HCT116 (cell line): ENCODE measurements around the gene AGPAT2.

Experiments used
- CBX3 ChIP-seq: IDR thresholded peaks from 2 replicates; pipeline ENCODE4 v1.6.1; 2012; ENCODE audit warnings: low read depth
- EGR1 ChIP-seq: IDR thresholded peaks from 2 replicates; pipeline ENCODE4 v1.6.1; 2012; ENCODE audit warnings: low read depth
- EZH2 ChIP-seq: fragments of 200-600 bp; sonication (generic); IDR thresholded peaks from 2 replicates; pipeline ENCODE4 v1.6.1; 2017; ENCODE audit warnings: antibody characterized with exemption, mixed run types
- JUND ChIP-seq: IDR thresholded peaks from 2 replicates; pipeline ENCODE4 v1.6.1; 2012
- POLR2A ChIP-seq: IDR thresholded peaks from 2 replicates; pipeline ENCODE4 v1.7.0; 2011; ENCODE audit warnings: borderline replicate concordance; ENCODE audit not compliant: insufficient read depth, insufficient read length; ENCODE audit errors: extremely low read depth
- POLR2AphosphoS5 ChIP-seq: IDR thresholded peaks from 2 replicates; pipeline ENCODE4 v1.6.1; 2011; ENCODE audit warnings: mild to moderate bottlenecking, low read depth, low read length, moderate library complexity
- RAD21 ChIP-seq: IDR thresholded peaks from 2 replicates; pipeline ENCODE4 v1.6.1; 2012; ENCODE audit warnings: low read depth, mild to moderate bottlenecking
- ZFX ChIP-seq: fragments of 450-650 bp; IDR thresholded peaks from 2 replicates; pipeline ENCODE4 v1.6.1; 2017
- TF ChIP-seq, protein P1 (sequence below), 3 experiments: fragments of 200-600 bp in 1 of 3; sonication (generic) in 1 of 3; IDR thresholded peaks in 2 of 3; conservative IDR thresholded peaks in 1 of 3; 2 replicates each; pipeline ENCODE4 v1.5.1; 2012 to 2017; ENCODE audit warnings: low read depth in 2 of 3, low read length in 2 of 3, antibody characterized with exemption in 1 of 3, borderline replicate concordance in 1 of 3, control low read depth in 1 of 3, mild to moderate bottlenecking in 1 of 3, mixed read lengths in 1 of 3, mixed run types in 1 of 3, moderate library complexity in 1 of 3; ENCODE audit not compliant: insufficient read depth in 1 of 3
- TF ChIP-seq, protein P2 (sequence below): IDR thresholded peaks from 2 replicates; pipeline ENCODE4 v1.6.1; 2012; ENCODE audit warnings: low read depth
- TF ChIP-seq, protein P3 (sequence below): IDR thresholded peaks from 2 replicates; pipeline ENCODE4 v1.6.1; 2011; ENCODE audit warnings: mild to moderate bottlenecking, low read length, moderate library complexity; ENCODE audit not compliant: insufficient replicate concordance; ENCODE audit errors: extremely low read depth

DNA sequence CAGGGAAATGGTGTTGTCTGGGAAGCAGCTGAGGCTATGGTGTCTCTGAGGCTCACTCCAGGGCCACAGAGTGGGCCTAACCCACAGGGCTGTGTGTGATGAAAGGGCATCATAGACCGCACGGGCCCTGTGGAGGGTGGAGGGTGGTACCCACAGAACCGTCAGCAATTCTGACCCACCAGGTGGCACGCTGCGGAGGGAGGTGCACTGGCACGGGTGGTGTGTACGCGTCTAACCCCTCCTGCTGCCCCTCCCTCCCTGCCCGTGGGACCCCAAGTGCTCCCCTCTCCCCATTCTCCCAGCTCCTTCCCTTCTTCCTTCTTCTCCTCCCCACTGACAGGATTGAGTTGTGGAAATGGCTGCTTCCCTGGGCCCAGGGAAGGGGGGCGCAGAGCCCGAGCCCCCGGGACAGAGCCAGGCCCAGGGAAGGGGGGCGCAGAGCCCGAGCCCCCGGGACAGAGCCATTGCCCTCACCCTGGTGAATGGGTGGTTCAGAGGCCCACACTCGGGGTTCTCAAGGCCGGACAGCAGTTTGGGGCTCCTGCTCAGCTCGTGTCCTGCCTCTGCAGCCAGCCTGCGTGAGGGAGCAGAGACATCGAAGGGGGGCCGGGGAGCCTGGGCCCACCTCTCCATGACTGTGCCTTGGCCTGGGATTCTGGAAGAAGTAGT lies 48.7 kb upstream of the AGPAT2 start:
- TF ChIP-seq POLR2A (no peak), EZH2 (no peak), RAD21 (no peak), ZFX (no peak), JUND (no peak), POLR2AphosphoS5 (no peak), EGR1 (no peak), CBX3 (no peak)
- TF ChIP-seq, protein P1, sequence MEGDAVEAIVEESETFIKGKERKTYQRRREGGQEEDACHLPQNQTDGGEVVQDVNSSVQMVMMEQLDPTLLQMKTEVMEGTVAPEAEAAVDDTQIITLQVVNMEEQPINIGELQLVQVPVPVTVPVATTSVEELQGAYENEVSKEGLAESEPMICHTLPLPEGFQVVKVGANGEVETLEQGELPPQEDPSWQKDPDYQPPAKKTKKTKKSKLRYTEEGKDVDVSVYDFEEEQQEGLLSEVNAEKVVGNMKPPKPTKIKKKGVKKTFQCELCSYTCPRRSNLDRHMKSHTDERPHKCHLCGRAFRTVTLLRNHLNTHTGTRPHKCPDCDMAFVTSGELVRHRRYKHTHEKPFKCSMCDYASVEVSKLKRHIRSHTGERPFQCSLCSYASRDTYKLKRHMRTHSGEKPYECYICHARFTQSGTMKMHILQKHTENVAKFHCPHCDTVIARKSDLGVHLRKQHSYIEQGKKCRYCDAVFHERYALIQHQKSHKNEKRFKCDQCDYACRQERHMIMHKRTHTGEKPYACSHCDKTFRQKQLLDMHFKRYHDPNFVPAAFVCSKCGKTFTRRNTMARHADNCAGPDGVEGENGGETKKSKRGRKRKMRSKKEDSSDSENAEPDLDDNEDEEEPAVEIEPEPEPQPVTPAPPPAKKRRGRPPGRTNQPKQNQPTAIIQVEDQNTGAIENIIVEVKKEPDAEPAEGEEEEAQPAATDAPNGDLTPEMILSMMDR (IDR thresholded peaks at IDR 0.05 in 2 of 3, conservative IDR thresholded peaks at IDR 0.05 in 1 of 3; ENCODE audit: borderline replicate concordance in 1 of 3, insufficient read depth in 1 of 3, low read depth in 2 of 3, low read length in 2 of 3) = no peak
- TF ChIP-seq, protein P2, sequence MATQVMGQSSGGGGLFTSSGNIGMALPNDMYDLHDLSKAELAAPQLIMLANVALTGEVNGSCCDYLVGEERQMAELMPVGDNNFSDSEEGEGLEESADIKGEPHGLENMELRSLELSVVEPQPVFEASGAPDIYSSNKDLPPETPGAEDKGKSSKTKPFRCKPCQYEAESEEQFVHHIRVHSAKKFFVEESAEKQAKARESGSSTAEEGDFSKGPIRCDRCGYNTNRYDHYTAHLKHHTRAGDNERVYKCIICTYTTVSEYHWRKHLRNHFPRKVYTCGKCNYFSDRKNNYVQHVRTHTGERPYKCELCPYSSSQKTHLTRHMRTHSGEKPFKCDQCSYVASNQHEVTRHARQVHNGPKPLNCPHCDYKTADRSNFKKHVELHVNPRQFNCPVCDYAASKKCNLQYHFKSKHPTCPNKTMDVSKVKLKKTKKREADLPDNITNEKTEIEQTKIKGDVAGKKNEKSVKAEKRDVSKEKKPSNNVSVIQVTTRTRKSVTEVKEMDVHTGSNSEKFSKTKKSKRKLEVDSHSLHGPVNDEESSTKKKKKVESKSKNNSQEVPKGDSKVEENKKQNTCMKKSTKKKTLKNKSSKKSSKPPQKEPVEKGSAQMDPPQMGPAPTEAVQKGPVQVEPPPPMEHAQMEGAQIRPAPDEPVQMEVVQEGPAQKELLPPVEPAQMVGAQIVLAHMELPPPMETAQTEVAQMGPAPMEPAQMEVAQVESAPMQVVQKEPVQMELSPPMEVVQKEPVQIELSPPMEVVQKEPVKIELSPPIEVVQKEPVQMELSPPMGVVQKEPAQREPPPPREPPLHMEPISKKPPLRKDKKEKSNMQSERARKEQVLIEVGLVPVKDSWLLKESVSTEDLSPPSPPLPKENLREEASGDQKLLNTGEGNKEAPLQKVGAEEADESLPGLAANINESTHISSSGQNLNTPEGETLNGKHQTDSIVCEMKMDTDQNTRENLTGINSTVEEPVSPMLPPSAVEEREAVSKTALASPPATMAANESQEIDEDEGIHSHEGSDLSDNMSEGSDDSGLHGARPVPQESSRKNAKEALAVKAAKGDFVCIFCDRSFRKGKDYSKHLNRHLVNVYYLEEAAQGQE = no peak
- TF ChIP-seq, protein P3, sequence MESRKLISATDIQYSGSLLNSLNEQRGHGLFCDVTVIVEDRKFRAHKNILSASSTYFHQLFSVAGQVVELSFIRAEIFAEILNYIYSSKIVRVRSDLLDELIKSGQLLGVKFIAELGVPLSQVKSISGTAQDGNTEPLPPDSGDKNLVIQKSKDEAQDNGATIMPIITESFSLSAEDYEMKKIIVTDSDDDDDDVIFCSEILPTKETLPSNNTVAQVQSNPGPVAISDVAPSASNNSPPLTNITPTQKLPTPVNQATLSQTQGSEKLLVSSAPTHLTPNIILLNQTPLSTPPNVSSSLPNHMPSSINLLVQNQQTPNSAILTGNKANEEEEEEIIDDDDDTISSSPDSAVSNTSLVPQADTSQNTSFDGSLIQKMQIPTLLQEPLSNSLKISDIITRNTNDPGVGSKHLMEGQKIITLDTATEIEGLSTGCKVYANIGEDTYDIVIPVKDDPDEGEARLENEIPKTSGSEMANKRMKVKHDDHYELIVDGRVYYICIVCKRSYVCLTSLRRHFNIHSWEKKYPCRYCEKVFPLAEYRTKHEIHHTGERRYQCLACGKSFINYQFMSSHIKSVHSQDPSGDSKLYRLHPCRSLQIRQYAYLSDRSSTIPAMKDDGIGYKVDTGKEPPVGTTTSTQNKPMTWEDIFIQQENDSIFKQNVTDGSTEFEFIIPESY = no peak
